ENCODE data around the gene AGBL1.

The AGBL1 gene

GRCh38 chr15:86300390-86301125 lies 220.9 kb downstream of the AGBL1 start:
- TF ChIP-seq POLR2AphosphoS5 (IDR thresholded peaks at IDR 0.05; ENCODE audit: low read depth, low read length): no peak
- TF ChIP-seq SIN3A (IDR thresholded peaks at IDR 0.05; ENCODE audit: borderline replicate concordance, insufficient read depth, low read length): no peak
- no peak for TF ChIP-seq REST (IDR thresholded peaks at IDR 0.05; ENCODE audit: insufficient read depth in 1 of 2, low read depth in 2 of 2, low read length in 2 of 2)
- TF ChIP-seq TAF1 (IDR thresholded peaks at IDR 0.05; ENCODE audit: borderline replicate concordance, insufficient read depth, low read length): no peak
- no peak for TF ChIP-seq FOXP2 (optimal IDR thresholded peaks at IDR 0.05; ENCODE audit: borderline replicate concordance, extremely low read depth, extremely low read length, insufficient read depth)

GRCh38 chr15:86311568-86312280 lies 232.1 kb downstream of the AGBL1 start:
- TF ChIP-seq FOXP2 (optimal IDR thresholded peaks at IDR 0.05; ENCODE audit: borderline replicate concordance, extremely low read depth, extremely low read length, insufficient read depth) (no peak), TAF1 (IDR thresholded peaks at IDR 0.05; ENCODE audit: borderline replicate concordance, insufficient read depth, low read length) (no peak), REST (IDR thresholded peaks at IDR 0.05; ENCODE audit: insufficient read depth in 1 of 2, low read depth in 2 of 2, low read length in 2 of 2) (no peak), POLR2AphosphoS5 (IDR thresholded peaks at IDR 0.05; ENCODE audit: low read depth, low read length) (no peak), SIN3A (IDR thresholded peaks at IDR 0.05; ENCODE audit: borderline replicate concordance, insufficient read depth, low read length) (no peak)

GRCh38 chr15:86312486-86312885 lies 232.8 kb downstream of the AGBL1 start:
- TF ChIP-seq POLR2AphosphoS5 (IDR thresholded peaks at IDR 0.05; ENCODE audit: low read depth, low read length): no peak
- no peak for TF ChIP-seq FOXP2 (optimal IDR thresholded peaks at IDR 0.05; ENCODE audit: borderline replicate concordance, extremely low read depth, extremely low read length, insufficient read depth)
- no peak for TF ChIP-seq TAF1 (IDR thresholded peaks at IDR 0.05; ENCODE audit: borderline replicate concordance, insufficient read depth, low read length)
- TF ChIP-seq REST (IDR thresholded peaks at IDR 0.05; ENCODE audit: insufficient read depth in 1 of 2, low read depth in 2 of 2, low read length in 2 of 2): no peak
- TF ChIP-seq SIN3A (IDR thresholded peaks at IDR 0.05; ENCODE audit: borderline replicate concordance, insufficient read depth, low read length): no peak

GRCh38 chr15:86316216-86316615 lies 236.5 kb downstream of the AGBL1 start:
- TF ChIP-seq FOXP2 (optimal IDR thresholded peaks at IDR 0.05; ENCODE audit: borderline replicate concordance, extremely low read depth, extremely low read length, insufficient read depth) (no peak), SIN3A (IDR thresholded peaks at IDR 0.05; ENCODE audit: borderline replicate concordance, insufficient read depth, low read length) (no peak), TAF1 (IDR thresholded peaks at IDR 0.05; ENCODE audit: borderline replicate concordance, insufficient read depth, low read length) (no peak), POLR2AphosphoS5 (IDR thresholded peaks at IDR 0.05; ENCODE audit: low read depth, low read length) (no peak), REST (IDR thresholded peaks at IDR 0.05; ENCODE audit: insufficient read depth in 1 of 2, low read depth in 2 of 2, low read length in 2 of 2) (no peak)

All from PFSK-1 (cell line).